SK-N-SH (cell line): ENCODE data around the gene DPEP1. TPM values are rescaled to one million over a fixed set of nuclear protein-coding genes. Genes with fewer than 3 reads are reported as not detected.

ENCODE experiments used
- CTCF ChIA-PET: fragments of 300-600, 350-600 bp; formaldehyde crosslinking; extraction: SDS; loops from one replicate; lab custom pipeline; 2021; lab: Yijun Ruan, JAX
- POLR2A ChIA-PET: fragments of 350-600 bp; sonication (Branson Sonifier 250); formaldehyde crosslinking; extraction: SDS; loops from one replicate; lab custom pipeline; 2020; ENCODE audit warnings: antibody characterized with exemption, inconsistent platforms; lab: Yijun Ruan, JAX
- DNase-seq: peaks from one replicate; pipeline ENCODE4 v3.0.0; 2012
- H2AFZ ChIP-seq: fragments of 200-600 bp; sonication (generic); 2 replicates; pipeline ENCODE4 v1.8.1; 2016; ENCODE audit warnings: antibody characterized with exemption, mild to moderate bottlenecking, low read depth
- H3F3A ChIP-seq: fragments of 200-600 bp; sonication (generic); replicated peaks from 2 replicates; pipeline ENCODE3; 2016; ENCODE audit warnings: antibody characterized with exemption, mild to moderate bottlenecking; ENCODE audit not compliant: insufficient read depth
- H3K27ac ChIP-seq, 2 experiments: fragments of 200-500 bp in 1 of 2; fragments of 200-600 bp in 1 of 2; sonication (Bioruptor generic) in 1 of 2; sonication (generic), shearing (Covaris generic) in 1 of 2; 2 replicates each; pipeline versions ENCODE4 v1.5.1 to v1.6.1; 2014 to 2016; ENCODE audit warnings: low read depth in 2 of 2, inconsistent platforms in 1 of 2, low read length in 1 of 2, mild to moderate bottlenecking in 1 of 2, mixed read lengths in 1 of 2
- H3K27me3 ChIP-seq: fragments of 200-600 bp; sonication (generic), shearing (Covaris generic); 2 replicates; pipeline ENCODE4 v1.6.1; 2016; ENCODE audit warnings: mixed run types; ENCODE audit not compliant: insufficient read depth
- H3K36me3 ChIP-seq, 2 experiments: fragments of 200-500 bp in 1 of 2; fragments of 200-600 bp in 1 of 2; sonication (Bioruptor generic) in 1 of 2; sonication (generic) in 1 of 2; replicated peaks in 1 of 2; 2 replicates each; pipeline versions ENCODE3 to v1.5.1; 2014 to 2016; ENCODE audit warnings: low read length in 1 of 2, mild to moderate bottlenecking in 1 of 2; ENCODE audit not compliant: insufficient read depth in 2 of 2, control insufficient read depth in 1 of 2
- H3K4me1 ChIP-seq, 2 experiments: fragments of 200-500 bp in 1 of 2; fragments of 200-600 bp in 1 of 2; sonication (Bioruptor generic) in 1 of 2; sonication (generic), shearing (Covaris generic) in 1 of 2; 2 replicates each; pipeline versions ENCODE4 v1.5.1 to v1.6.1; 2014 to 2016; ENCODE audit warnings: low read depth in 1 of 2, low read length in 1 of 2, mixed run types in 1 of 2; ENCODE audit not compliant: insufficient read depth in 2 of 2, control insufficient read depth in 1 of 2
- H3K4me2 ChIP-seq: fragments of 200-600 bp; sonication (generic), shearing (Covaris generic); 2 replicates; pipeline ENCODE4 v1.6.1; 2017; ENCODE audit warnings: mixed run types
- H3K4me3 ChIP-seq, 2 experiments: fragments of 200-500 bp in 1 of 2; fragments of 200-600 bp in 1 of 2; sonication (Bioruptor generic) in 1 of 2; sonication (generic), shearing (Covaris generic) in 1 of 2; 2 replicates each; pipeline versions ENCODE4 v1.5.1 to v1.8.1; 2014 to 2016; ENCODE audit warnings: low read depth in 2 of 2, inconsistent platforms in 1 of 2, low read length in 1 of 2, mild to moderate bottlenecking in 1 of 2, mixed read lengths in 1 of 2, moderate library complexity in 1 of 2
- H3K79me2 ChIP-seq: fragments of 200-600 bp; sonication (generic); 2 replicates; pipeline ENCODE4 v1.8.1; 2017; ENCODE audit warnings: mild to moderate bottlenecking; ENCODE audit not compliant: insufficient read depth
- H3K9ac ChIP-seq: fragments of 200-600 bp; sonication (generic); 2 replicates; pipeline ENCODE4 v1.6.1; 2017; ENCODE audit warnings: mixed run types
- H3K9me2 ChIP-seq: fragments of 200-600 bp; sonication (generic); 2 replicates; pipeline ENCODE4 v1.6.1; 2017; ENCODE audit warnings: mixed run types
- H3K9me3 ChIP-seq: fragments of 200-600 bp; sonication (generic); 2 replicates; pipeline ENCODE4 v1.6.1; 2017; ENCODE audit warnings: mixed run types, mild to moderate bottlenecking, moderate library complexity
- H4K20me1 ChIP-seq: fragments of 200-600 bp; sonication (generic); 2 replicates; pipeline ENCODE4 v1.6.1; 2017; ENCODE audit warnings: mild to moderate bottlenecking, mixed run types; ENCODE audit not compliant: insufficient read depth
- CTCF ChIP-seq: fragments of 200-600 bp; sonication (generic); IDR thresholded peaks from 2 replicates; pipeline ENCODE4 v1.6.1; 2017; ENCODE audit warnings: antibody characterized with exemption, mild to moderate bottlenecking, moderate library complexity
- EZH2phosphoT487 ChIP-seq: fragments of 200-600 bp; sonication (generic); IDR thresholded peaks from 2 replicates; pipeline ENCODE4 v1.6.1; 2017; ENCODE audit warnings: low read depth, mixed run types, mild to moderate bottlenecking, antibody characterized with exemption, moderate library complexity, borderline replicate concordance
- FOSL2 ChIP-seq: IDR thresholded peaks from 2 replicates; pipeline ENCODE4 v1.4.0; 2012; ENCODE audit warnings: low read depth, mild to moderate bottlenecking, moderate library complexity, borderline replicate concordance
- FOXJ3 ChIP-seq: sonication (generic); formaldehyde crosslinking; IDR thresholded peaks from 2 replicates; pipeline ENCODE4 v1.5.1; 2020; ENCODE audit warnings: mild to moderate bottlenecking, missing genetic modification reagents
- FOXM1 ChIP-seq: IDR thresholded peaks from 2 replicates; pipeline ENCODE4 v1.4.0; 2012; ENCODE audit warnings: low read depth, mild to moderate bottlenecking
- GATA2 ChIP-seq: sonication (generic); formaldehyde crosslinking; IDR thresholded peaks from 2 replicates; pipeline ENCODE4 v1.5.0; 2020; ENCODE audit warnings: mild to moderate bottlenecking, missing genetic modification reagents
- IRF3 ChIP-seq: fragments of 150-350 bp; IDR thresholded peaks from 2 replicates; pipeline ENCODE4 v1.6.1; 2016; ENCODE audit warnings: mild to moderate bottlenecking, low read depth, low read length
- JUND ChIP-seq: IDR thresholded peaks from 2 replicates; pipeline ENCODE4 v1.4.0; 2012
- MAX ChIP-seq: IDR thresholded peaks from 2 replicates; pipeline ENCODE4 v1.4.0; 2012; ENCODE audit warnings: low read depth
- MEF2A ChIP-seq: IDR thresholded peaks from 2 replicates; pipeline ENCODE4 v1.4.0; 2012; ENCODE audit warnings: low read depth, borderline replicate concordance
- RAD21 ChIP-seq: IDR thresholded peaks from 2 replicates; pipeline ENCODE4 v1.6.1; 2012; ENCODE audit warnings: mild to moderate bottlenecking, low read length
- RXRA ChIP-seq: IDR thresholded peaks from 2 replicates; pipeline ENCODE4 v1.4.0; 2012; ENCODE audit warnings: low read depth, mild to moderate bottlenecking, borderline replicate concordance
- SIN3A ChIP-seq: IDR thresholded peaks from 2 replicates; pipeline ENCODE4 v1.6.1; 2012; ENCODE audit warnings: low read depth, mild to moderate bottlenecking, low read length, moderate library complexity, borderline replicate concordance
- SMC3 ChIP-seq: IDR thresholded peaks from 2 replicates; pipeline ENCODE4 v1.6.1; 2012; ENCODE audit warnings: low read depth, low read length, improper control_type of control experiment
- TCF12 ChIP-seq: IDR thresholded peaks from 2 replicates; pipeline ENCODE4 v1.4.0; 2012
- TEAD4 ChIP-seq: IDR thresholded peaks from 2 replicates; pipeline ENCODE4 v1.4.0; 2012; ENCODE audit warnings: mild to moderate bottlenecking, borderline replicate concordance; ENCODE audit not compliant: insufficient read depth
- USF2 ChIP-seq: fragments of 150-350 bp; IDR thresholded peaks from 2 replicates; pipeline ENCODE4 v1.6.1; 2017; ENCODE audit warnings: antibody characterized with exemption, low read length, low read depth, borderline replicate concordance
- YY1 ChIP-seq: IDR thresholded peaks from 2 replicates; pipeline ENCODE4 v1.4.0; 2012; ENCODE audit warnings: low read depth, mild to moderate bottlenecking
- ZBTB33 ChIP-seq: IDR thresholded peaks from 2 replicates; pipeline ENCODE4 v1.4.0; 2012; ENCODE audit warnings: low read depth, borderline replicate concordance
- WGBS: methylation state at CpG from one replicate; pipeline ENCODE4 v1.1.6; 2017; ENCODE audit warnings: low lambda C conversion rate; 5-methylcytosine and 5-hydroxymethylcytosine counted together
- polyA plus RNA-seq, 3 experiments: library from polyadenylated mRNA; depleted of rRNA; stranded (reverse); fragments of >200 nt; gene quantifications; 2 replicates each; pipeline ENCODE4 v1.2.3, GENCODE V29; 2012

DPEP1 gene
- polyA plus RNA-seq, 1 of the 3 experiments (the other 2 are of a cell fraction) = 0.05 TPM

- no peaks in the 10 kb centered on the region for H3K79me2 ChIP-seq
- CTCF ChIA-PET = interaction anchor here (0.9 to 1.0 kb wide), 2 partner anchors 25 to 43 kb away, joined by 3 to 5 read pairs; no protein-coding TSS in a partner anchor
- TF ChIP-seq CTCF = no peak
- no peak for TF ChIP-seq USF2
- TF ChIP-seq GATA2 (CRISPR knock-in tag) = no peak
- no peak for TF ChIP-seq SIN3A
- TF ChIP-seq TEAD4 = no peak
- TF ChIP-seq JUND = no peak
- TF ChIP-seq TCF12 = no peak
- TF ChIP-seq RAD21 = no peak
- TF ChIP-seq EZH2phosphoT487 = no peak
- no peak for TF ChIP-seq FOSL2
- TF ChIP-seq MEF2A = no peak
- no peak for TF ChIP-seq RXRA
- no peak for TF ChIP-seq SMC3
- no peak for TF ChIP-seq ZBTB33
- TF ChIP-seq YY1 = no peak
- no peak for TF ChIP-seq MAX
- TF ChIP-seq FOXM1 = no peak
- no peak for TF ChIP-seq IRF3
- TF ChIP-seq FOXJ3 (CRISPR knock-in tag) = no peak
- H2AFZ ChIP-seq = no peak overlapping the region
- no peaks in the 10 kb centered on the region for H3K9me2 ChIP-seq
- peak; percentile 65 for DNase-seq
- H3K9me3 ChIP-seq = no peaks in the 10 kb centered on the region
- H3K27ac ChIP-seq = no peak overlapping the region
- no peaks in the 10 kb centered on the region for H3K36me3 ChIP-seq
- H4K20me1 ChIP-seq = no peaks in the 10 kb centered on the region
- WGBS = 86% methylated on average over 23 of the region's 32 CpGs
- peaks cover 0 to 8% of the 10 kb centered on the region in 2 experiments; a peak in 1 of 4 replicates for H3K4me1 ChIP-seq
- no peak overlapping the region for H3K9ac ChIP-seq
- no peaks in the 10 kb centered on the region for H3K27me3 ChIP-seq
- H3F3A ChIP-seq = peaks cover 6% of the 10 kb centered on the region
- no peak overlapping the region for H3K4me3 ChIP-seq
- no peak overlapping the region for H3K4me2 ChIP-seq
- POLR2A ChIA-PET = no interaction called here
Observed at GRCh38 chr16:89607937-89608740, 5.3 kb upstream of the DPEP1 start.
